IMR-90 (cell line): ENCODE measurements around the gene CCDC170. TPM values are rescaled to one million over a fixed set of nuclear protein-coding genes. Genes with fewer than 3 reads are reported as not detected.

Source experiments
- ATAC-seq: fragments of 200-7000 bp; cut with Tn5 transposase; 2 replicates; pipeline ENCODE4 v1.9.1; 2020; ENCODE audit warnings: low read depth, mild to moderate bottlenecking, moderate library complexity
- BruUV-seq: library from RNA; stranded (reverse); fragments of 400-500 nt; replicated peaks from 2 replicates; lab custom pipeline; 2021; lab: Mats Ljungman, UMichigan
- CTCF ChIA-PET: fragments of 300-600 bp; formaldehyde crosslinking; extraction: SDS; loops from one replicate; lab custom pipeline; 2021; ENCODE audit warnings: antibody characterized with exemption; lab: Yijun Ruan, JAX
- POLR2A ChIA-PET: fragments of 300-600 bp; sonication (Branson Sonifier 250); formaldehyde crosslinking; loops from one replicate; lab custom pipeline; 2022; ENCODE audit warnings: antibody characterized with exemption; ENCODE audit not compliant: unreplicated experiment; lab: Charles Lee
- DNase-seq: peaks from one replicate; pipeline ENCODE4 v3.0.0; 2013
- H2AFZ ChIP-seq: replicated peaks from 2 replicates; pipeline ENCODE3; 2013; ENCODE audit warnings: low read length, mild to moderate bottlenecking; ENCODE audit not compliant: poor library complexity
- H2AK5ac ChIP-seq: 2 replicates; pipeline ENCODE4 v1.6.1; 2013; ENCODE audit warnings: low read depth, low read length, inconsistent platforms
- H2AK9ac ChIP-seq: replicated peaks from 2 replicates; pipeline ENCODE3; 2013; ENCODE audit warnings: mild to moderate bottlenecking, low read depth, low read length, moderate library complexity; ENCODE audit not compliant: poor library complexity
- H2BK120ac ChIP-seq: 2 replicates; pipeline ENCODE4 v1.6.1; 2013; ENCODE audit warnings: low read depth, low read length, inconsistent platforms
- H2BK15ac ChIP-seq: 3 replicates; pipeline ENCODE4 v1.6.1; 2013; ENCODE audit warnings: low read depth, low read length, inconsistent platforms
- H2BK20ac ChIP-seq: 2 replicates; pipeline ENCODE4 v1.6.1; 2013; ENCODE audit warnings: low read depth, mild to moderate bottlenecking, inconsistent platforms, low read length, moderate library complexity
- H2BK5ac ChIP-seq: 2 replicates; pipeline ENCODE4 v1.6.1; 2013; ENCODE audit warnings: mild to moderate bottlenecking, low read depth, low read length, inconsistent platforms; ENCODE audit not compliant: poor library complexity, severe bottlenecking
- H3K14ac ChIP-seq: replicated peaks from 2 replicates; pipeline ENCODE4 v1.6.1; 2013; ENCODE audit warnings: low read depth, low read length, inconsistent platforms
- H3K18ac ChIP-seq: 2 replicates; pipeline ENCODE4 v1.6.1; 2013; ENCODE audit warnings: low read depth, low read length, control low read depth
- H3K23ac ChIP-seq: 2 replicates; pipeline ENCODE4 v1.6.1; 2013; ENCODE audit warnings: low read depth, low read length, inconsistent platforms
- H3K27ac ChIP-seq: 2 replicates; pipeline ENCODE4 v1.5.1; 2013; ENCODE audit warnings: mild to moderate bottlenecking, control low read depth, low read length; ENCODE audit not compliant: insufficient read depth
- H3K27me3 ChIP-seq: 2 replicates; pipeline ENCODE4 v1.6.1; 2013; ENCODE audit warnings: low read length; ENCODE audit not compliant: control insufficient read depth, insufficient read depth
- H3K36me3 ChIP-seq: 2 replicates; pipeline ENCODE4 v1.6.1; 2013; ENCODE audit warnings: low read length, mixed read lengths; ENCODE audit not compliant: control insufficient read depth, insufficient read depth
- H3K4ac ChIP-seq: 2 replicates; pipeline ENCODE4 v1.6.1; 2013; ENCODE audit warnings: low read depth, low read length, inconsistent platforms
- H3K4me1 ChIP-seq: 2 replicates; pipeline ENCODE4 v1.6.1; 2013; ENCODE audit warnings: low read length, mixed read lengths; ENCODE audit not compliant: control insufficient read depth, insufficient read depth
- H3K4me2 ChIP-seq: 2 replicates; pipeline ENCODE4 v1.6.1; 2013; ENCODE audit warnings: low read depth, mild to moderate bottlenecking, control low read depth, low read length, moderate library complexity
- H3K4me3 ChIP-seq: 2 replicates; pipeline ENCODE4 v1.5.1; 2013; ENCODE audit warnings: low read depth, mild to moderate bottlenecking, control low read depth, low read length, moderate library complexity; ENCODE audit not compliant: insufficient read depth
- H3K56ac ChIP-seq: 2 replicates; pipeline ENCODE4 v1.6.1; 2013; ENCODE audit warnings: low read length, inconsistent platforms; ENCODE audit not compliant: insufficient read depth; ENCODE audit errors: extremely low read depth
- H3K79me1 ChIP-seq, 2 experiments: 2 replicates each; pipeline ENCODE4 v1.6.1; 2013; ENCODE audit warnings: low read length in 2 of 2, inconsistent platforms in 1 of 2, low read depth in 1 of 2
- H3K9ac ChIP-seq: 2 replicates; pipeline ENCODE4 v1.6.1; 2013; ENCODE audit warnings: low read depth, low read length, control low read depth
- H3K9me1 ChIP-seq: 2 replicates; pipeline ENCODE4 v1.6.1; 2013; ENCODE audit warnings: low read length, inconsistent platforms; ENCODE audit not compliant: insufficient read depth
- H3K9me3 ChIP-seq: 2 replicates; pipeline ENCODE4 v1.6.1; 2013; ENCODE audit warnings: low read length; ENCODE audit not compliant: control insufficient read depth, insufficient read depth
- H4K20me1 ChIP-seq: 2 replicates; pipeline ENCODE4 v1.6.1; 2013; ENCODE audit warnings: low read length, inconsistent platforms; ENCODE audit not compliant: insufficient read depth
- H4K5ac ChIP-seq: 2 replicates; pipeline ENCODE4 v1.6.1; 2013; ENCODE audit warnings: mild to moderate bottlenecking, low read depth, low read length, control low read depth
- H4K8ac ChIP-seq, 2 experiments: 2 replicates each; pipeline ENCODE4 v1.6.1; 2013; ENCODE audit warnings: low read depth in 2 of 2, low read length in 2 of 2, control low read depth in 1 of 2, inconsistent platforms in 1 of 2
- H4K91ac ChIP-seq: 2 replicates; pipeline ENCODE4 v1.6.1; 2013; ENCODE audit warnings: low read depth, low read length, inconsistent platforms; ENCODE audit not compliant: insufficient read depth
- BHLHE40 ChIP-seq: fragments of 150-350 bp; IDR thresholded peaks from 2 replicates; pipeline ENCODE4 v1.6.1; 2016; ENCODE audit warnings: mild to moderate bottlenecking, low read depth, low read length
- CEBPB ChIP-seq: IDR thresholded peaks from 2 replicates; pipeline ENCODE4 v1.6.1; 2012; ENCODE audit warnings: low read depth, low read length, improper control_type of control experiment
- CHD1 ChIP-seq: IDR thresholded peaks from 2 replicates; pipeline ENCODE4 v1.6.1; 2012; ENCODE audit warnings: low read depth, low read length, improper control_type of control experiment
- MAFK ChIP-seq: IDR thresholded peaks from 2 replicates; pipeline ENCODE4 v1.6.1; 2012; ENCODE audit warnings: low read depth, low read length, improper control_type of control experiment
- MAZ ChIP-seq: IDR thresholded peaks from 2 replicates; pipeline ENCODE4 v1.6.1; 2012; ENCODE audit warnings: low read depth, mild to moderate bottlenecking, low read length, improper control_type of control experiment, moderate library complexity, borderline replicate concordance
- NFE2L2 ChIP-seq: fragments of 150-350 bp; IDR thresholded peaks from 2 replicates; pipeline ENCODE4 v1.6.1; 2016; ENCODE audit warnings: low read depth, mild to moderate bottlenecking, low read length
- POLR2A ChIP-seq: IDR thresholded peaks from 2 replicates; pipeline ENCODE4 v1.6.1; 2012; ENCODE audit warnings: mild to moderate bottlenecking, low read depth, low read length
- SMC3 ChIP-seq: fragments of 150-350 bp; IDR thresholded peaks from 2 replicates; pipeline ENCODE4 v1.6.1; 2016; ENCODE audit warnings: low read depth, mild to moderate bottlenecking, antibody characterized with exemption, low read length, moderate library complexity
- WGBS, 2 experiments: methylation state at CpG; one replicate each; pipeline versions ENCODE4 v1.1.5 to v1.1.7; 2013; ENCODE audit warnings: missing lambda C conversion rate in 2 of 2; ENCODE audit not compliant: insufficient read length in 1 of 2; ENCODE audit errors: extremely low coverage in 2 of 2; 5-methylcytosine and 5-hydroxymethylcytosine counted together
- dilution Hi-C: fragments of 300-500 bp; cut with HindIII; formaldehyde crosslinking; loops from one replicate; pipeline ENCODE4 v1.14.3; 2018; ENCODE audit warnings: low sequenced_read_pairs; ENCODE audit not compliant: unreplicated experiment
- in situ Hi-C: fragments of 300-500 bp; cut with MboI; formaldehyde crosslinking; loops from 3 replicates; pipeline ENCODE4 v1.14.3; 2019; ENCODE audit warnings: low sequenced_read_pairs, inconsistent platforms, mixed read lengths
- intact Hi-C: fragments of 100-400 bp; cut with micrococcal nuclease; formaldehyde crosslinking; loops from 2 replicates; pipeline ENCODE4 v1.10.0; 2022
- polyA plus RNA-seq, 3 experiments: library from polyadenylated mRNA; depleted of rRNA; stranded (reverse); fragments of >200 nt; gene quantifications; 2 replicates each; pipeline ENCODE4 v1.2.3, GENCODE V29; 2012; ENCODE audit warnings: low replicate concordance in 1 of 3
- total RNA-seq: library from RNA; depleted of rRNA; stranded (reverse); fragments of >200 nt; gene quantifications from 2 replicates; pipeline ENCODE4 v1.2.3, GENCODE V29; 2012
- TF ChIP-seq, protein P1 (sequence below): conservative IDR thresholded peaks from 2 replicates; pipeline ENCODE4 v1.5.1; 2012; ENCODE audit warnings: mild to moderate bottlenecking, low read depth, low read length, improper control_type of control experiment
- TF ChIP-seq, protein P2 (sequence below): fragments of 150-350 bp; IDR thresholded peaks from 2 replicates; pipeline ENCODE4 v1.6.1; 2017; ENCODE audit warnings: mild to moderate bottlenecking, antibody characterized with exemption, low read length, low read depth
- TF ChIP-seq, protein P3 (sequence below): fragments of 150-350 bp; IDR thresholded peaks from 2 replicates; pipeline ENCODE4 v1.6.1; 2016; ENCODE audit warnings: low read depth, mild to moderate bottlenecking, low read length, moderate library complexity, borderline replicate concordance

CCDC170 gene
- total and polyA plus RNA-seq, 2 of the 4 experiments (the other 2 are of a cell fraction) = 0.12 to 0.54 TPM

DNA sequence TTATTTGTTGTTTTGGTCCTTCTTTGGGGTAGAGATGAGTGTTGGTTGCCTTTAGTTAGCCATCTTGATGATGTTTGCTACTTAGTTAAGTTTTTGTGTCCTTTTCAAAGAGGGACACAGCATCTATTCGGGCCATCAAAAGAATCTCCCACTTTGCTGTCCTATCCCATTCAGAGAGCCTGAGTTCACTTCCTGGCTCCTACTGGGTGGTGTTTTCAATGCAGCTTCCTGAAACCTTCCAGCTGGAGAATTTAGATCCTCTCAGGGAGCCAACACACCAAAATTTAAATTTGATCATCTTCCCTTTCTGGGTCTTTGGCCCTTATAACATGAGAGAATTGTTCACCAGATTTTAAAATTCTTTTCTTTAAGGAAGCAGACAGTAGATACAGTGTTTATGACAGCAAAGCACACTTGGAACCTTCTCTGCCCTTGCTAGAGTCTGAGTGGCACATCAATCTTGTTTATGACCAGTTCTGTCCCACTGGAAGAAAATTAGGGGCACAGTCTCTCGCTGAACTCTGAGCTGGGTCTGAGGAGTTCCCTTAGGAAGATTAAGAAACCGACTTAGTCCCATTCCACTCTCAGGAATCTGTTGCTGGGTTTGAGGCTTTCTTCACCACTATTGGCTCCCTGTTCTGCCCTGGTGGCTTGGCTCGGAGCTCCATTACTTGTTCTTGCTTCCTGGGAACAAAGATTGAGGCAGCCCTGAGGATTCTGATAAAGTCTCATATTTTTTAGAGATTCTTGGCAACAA lies 115.5 kb downstream of the CCDC170 start:
- no peak overlapping the region for H4K5ac ChIP-seq
- dilution Hi-C loops (no loop called here), intact Hi-C loops (no loop called here), in situ Hi-C loops (no loop called here)
- no peaks in the 10 kb centered on the region for H3K27me3 ChIP-seq
- no peak overlapping the region for H2BK120ac ChIP-seq
- no peak overlapping the region for H3K4ac ChIP-seq
- H3K4me3 ChIP-seq = no peak overlapping the region
- no peak overlapping the region for H2BK5ac ChIP-seq
- H2BK20ac ChIP-seq = no peak overlapping the region
- no peak overlapping the region for H2AK5ac ChIP-seq
- no peaks in the 10 kb centered on the region for H3K9me1 ChIP-seq
- ATAC-seq = no peak
- H3K36me3 ChIP-seq = no peaks in the 10 kb centered on the region
- no peak overlapping the region for H3K9ac ChIP-seq
- BruUV-seq = no TSS peak
- no peak overlapping the region for H3K18ac ChIP-seq
- H3K9me3 ChIP-seq = 0 out of 2 replicates have a peak, but pooled peaks cover 2% of the 10 kb centered on the region
- H4K91ac ChIP-seq = no peak overlapping the region
- H4K20me1 ChIP-seq = no peaks in the 10 kb centered on the region
- ChIA-PET CTCF (no interaction called here), POLR2A (no interaction called here)
- WGBS, 2 experiments = 6% methylated on average over 3 of the region's 4 CpGs; no CpG with 5 or more reads in 1 of the 2 experiments
- H2BK15ac ChIP-seq = no peak overlapping the region
- no peaks in the 10 kb centered on the region for H3K79me1 ChIP-seq
- no peak overlapping the region for H3K56ac ChIP-seq
- no peak overlapping the region for H2AFZ ChIP-seq
- no peak overlapping the region for H2AK9ac ChIP-seq
- H3K4me2 ChIP-seq = no peak overlapping the region
- no peaks in the 10 kb centered on the region for H3K4me1 ChIP-seq
- no peak for TF ChIP-seq MAZ
- TF ChIP-seq, protein P1, sequence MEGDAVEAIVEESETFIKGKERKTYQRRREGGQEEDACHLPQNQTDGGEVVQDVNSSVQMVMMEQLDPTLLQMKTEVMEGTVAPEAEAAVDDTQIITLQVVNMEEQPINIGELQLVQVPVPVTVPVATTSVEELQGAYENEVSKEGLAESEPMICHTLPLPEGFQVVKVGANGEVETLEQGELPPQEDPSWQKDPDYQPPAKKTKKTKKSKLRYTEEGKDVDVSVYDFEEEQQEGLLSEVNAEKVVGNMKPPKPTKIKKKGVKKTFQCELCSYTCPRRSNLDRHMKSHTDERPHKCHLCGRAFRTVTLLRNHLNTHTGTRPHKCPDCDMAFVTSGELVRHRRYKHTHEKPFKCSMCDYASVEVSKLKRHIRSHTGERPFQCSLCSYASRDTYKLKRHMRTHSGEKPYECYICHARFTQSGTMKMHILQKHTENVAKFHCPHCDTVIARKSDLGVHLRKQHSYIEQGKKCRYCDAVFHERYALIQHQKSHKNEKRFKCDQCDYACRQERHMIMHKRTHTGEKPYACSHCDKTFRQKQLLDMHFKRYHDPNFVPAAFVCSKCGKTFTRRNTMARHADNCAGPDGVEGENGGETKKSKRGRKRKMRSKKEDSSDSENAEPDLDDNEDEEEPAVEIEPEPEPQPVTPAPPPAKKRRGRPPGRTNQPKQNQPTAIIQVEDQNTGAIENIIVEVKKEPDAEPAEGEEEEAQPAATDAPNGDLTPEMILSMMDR = no peak
- TF ChIP-seq, protein P2, sequence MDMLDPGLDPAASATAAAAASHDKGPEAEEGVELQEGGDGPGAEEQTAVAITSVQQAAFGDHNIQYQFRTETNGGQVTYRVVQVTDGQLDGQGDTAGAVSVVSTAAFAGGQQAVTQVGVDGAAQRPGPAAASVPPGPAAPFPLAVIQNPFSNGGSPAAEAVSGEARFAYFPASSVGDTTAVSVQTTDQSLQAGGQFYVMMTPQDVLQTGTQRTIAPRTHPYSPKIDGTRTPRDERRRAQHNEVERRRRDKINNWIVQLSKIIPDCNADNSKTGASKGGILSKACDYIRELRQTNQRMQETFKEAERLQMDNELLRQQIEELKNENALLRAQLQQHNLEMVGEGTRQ = no peak
- TF ChIP-seq CEBPB = no peak
- no peak for TF ChIP-seq SMC3
- TF ChIP-seq CHD1 = no peak
- TF ChIP-seq NFE2L2 = no peak
- TF ChIP-seq POLR2A = no peak
- TF ChIP-seq BHLHE40 = no peak
- TF ChIP-seq, protein P3, sequence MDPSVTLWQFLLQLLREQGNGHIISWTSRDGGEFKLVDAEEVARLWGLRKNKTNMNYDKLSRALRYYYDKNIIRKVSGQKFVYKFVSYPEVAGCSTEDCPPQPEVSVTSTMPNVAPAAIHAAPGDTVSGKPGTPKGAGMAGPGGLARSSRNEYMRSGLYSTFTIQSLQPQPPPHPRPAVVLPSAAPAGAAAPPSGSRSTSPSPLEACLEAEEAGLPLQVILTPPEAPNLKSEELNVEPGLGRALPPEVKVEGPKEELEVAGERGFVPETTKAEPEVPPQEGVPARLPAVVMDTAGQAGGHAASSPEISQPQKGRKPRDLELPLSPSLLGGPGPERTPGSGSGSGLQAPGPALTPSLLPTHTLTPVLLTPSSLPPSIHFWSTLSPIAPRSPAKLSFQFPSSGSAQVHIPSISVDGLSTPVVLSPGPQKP = no peak
- no peak for TF ChIP-seq MAFK
- no peak overlapping the region for H3K14ac ChIP-seq
- no peak overlapping the region for H3K27ac ChIP-seq
- no peak overlapping the region for H4K8ac ChIP-seq
- no peak overlapping the region for H3K23ac ChIP-seq
- DNase-seq = no peak
